Osteocyte (in vitro differentiated cells): ENCODE measurements around the gene SNTG2. TPM values are rescaled to one million over a fixed set of nuclear protein-coding genes. Genes with fewer than 3 reads are reported as not detected.

Source experiments
- DNase-seq: peaks from one replicate; pipeline ENCODE4 v3.0.0; 2021; ENCODE audit warnings: mixed read lengths; ENCODE audit not compliant: unreplicated experiment; ENCODE audit errors: extremely low spot score
- H3K27ac Mint-ChIP-seq: one replicate; pipeline ENCODE4 v1.8.0; 2021; ENCODE audit warnings: mild to moderate bottlenecking, mixed read lengths; ENCODE audit not compliant: unreplicated experiment
- H3K27me3 Mint-ChIP-seq: one replicate; pipeline ENCODE4 v1.8.0; 2021; ENCODE audit warnings: mixed read lengths; ENCODE audit not compliant: unreplicated experiment
- H3K36me3 Mint-ChIP-seq: one replicate; pipeline ENCODE4 v1.8.0; 2021; ENCODE audit warnings: mixed read lengths; ENCODE audit not compliant: unreplicated experiment
- H3K4me1 Mint-ChIP-seq: one replicate; pipeline ENCODE4 v1.8.0; 2021; ENCODE audit warnings: mixed read lengths; ENCODE audit not compliant: unreplicated experiment
- H3K4me3 Mint-ChIP-seq: one replicate; pipeline ENCODE4 v1.8.0; 2021; ENCODE audit warnings: mild to moderate bottlenecking, moderate library complexity, mixed read lengths; ENCODE audit not compliant: unreplicated experiment
- H3K9me3 Mint-ChIP-seq: one replicate; pipeline ENCODE4 v1.8.0; 2021; ENCODE audit warnings: mixed read lengths; ENCODE audit not compliant: unreplicated experiment
- CTCF ChIP-seq: fragments of 200-600 bp; sonication (generic); IDR thresholded peaks from 2 replicates; pipeline ENCODE4 v1.5.0; 2021; ENCODE audit warnings: antibody characterized with exemption, mild to moderate bottlenecking, moderate library complexity
- total RNA-seq: library from RNA; stranded (reverse); gene quantifications from 2 replicates; pipeline ENCODE4 v1.2.1, GENCODE V29; 2021

SNTG2 gene
- total RNA-seq, 1 donor from 2014 or later = not detected

- Mint-ChIP-seq H3K9me3 (no peaks in the 10 kb centered on the region), H3K4me1 (no peaks in the 10 kb centered on the region), H3K4me3 (no peak overlapping the region), H3K36me3 (no peaks in the 10 kb centered on the region), H3K27me3 (peaks cover 5% of the 10 kb centered on the region), H3K27ac (no peak overlapping the region)
- TF ChIP-seq CTCF = no peak
- DNase-seq = no peak
Measured at GRCh38 chr2:985317-985898, 34.8 kb downstream of the SNTG2 start.

DNA sequence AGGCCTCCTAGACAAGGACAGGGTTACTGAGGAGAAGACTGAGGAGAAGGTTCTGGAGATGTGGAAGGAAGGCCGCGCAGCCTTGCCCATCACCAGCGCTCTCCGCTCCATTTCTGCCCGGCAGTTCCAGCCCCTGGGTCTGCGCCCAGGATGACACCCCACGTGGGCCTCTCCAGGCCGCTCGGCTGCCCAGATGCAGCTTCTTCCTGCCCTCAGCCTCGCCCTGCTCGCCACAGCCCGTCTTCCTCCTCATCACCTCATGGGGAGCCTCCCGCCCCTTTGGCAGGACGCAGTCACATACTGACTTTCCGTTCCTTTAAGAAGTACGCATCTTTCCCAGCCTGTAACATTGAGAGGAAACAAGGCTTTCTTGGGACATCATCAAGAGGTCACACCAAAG, 37.1 kb downstream of the SNTG2 start:
- Mint-ChIP-seq H3K9me3 (no peaks in the 10 kb centered on the region), H3K27ac (no peak overlapping the region), H3K4me1 (no peaks in the 10 kb centered on the region), H3K27me3 (peaks cover 5% of the 10 kb centered on the region), H3K36me3 (no peaks in the 10 kb centered on the region), H3K4me3 (no peak overlapping the region)
- no peak for TF ChIP-seq CTCF
- DNase-seq = no peak

GRCh38 chr2:989781-990467, 39.3 kb downstream of the SNTG2 start:
- DNase-seq = no peak
- no peak for TF ChIP-seq CTCF
- H3K4me1 Mint-ChIP-seq = no peaks in the 10 kb centered on the region
- peaks cover 2% of the 10 kb centered on the region for H3K27me3 Mint-ChIP-seq
- H3K36me3 Mint-ChIP-seq = no peaks in the 10 kb centered on the region
- no peaks in the 10 kb centered on the region for H3K9me3 Mint-ChIP-seq
- H3K27ac Mint-ChIP-seq = no peak overlapping the region
- no peak overlapping the region for H3K4me3 Mint-ChIP-seq

DNA sequence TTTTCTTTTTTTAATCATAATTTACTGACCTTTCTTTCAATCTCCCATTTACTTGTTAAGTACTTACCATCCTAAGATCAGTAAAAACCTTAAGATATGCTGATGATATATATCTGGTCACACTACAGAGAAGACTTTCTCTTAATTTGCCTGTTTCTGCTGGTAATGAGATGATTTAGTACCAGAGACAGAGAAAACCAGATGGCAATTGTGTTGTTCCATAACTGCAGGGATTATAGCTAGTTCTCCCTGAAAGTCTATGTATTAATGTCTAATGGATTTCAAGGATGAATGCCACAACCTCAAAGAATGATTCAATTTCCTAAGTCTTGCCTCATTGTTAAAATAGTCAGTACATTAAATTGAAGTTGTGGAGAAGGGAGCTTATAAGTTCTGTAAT, 40.3 kb downstream of the SNTG2 start:
- Mint-ChIP-seq H3K9me3 (no peaks in the 10 kb centered on the region), H3K27me3 (peaks cover 6% of the 10 kb centered on the region), H3K4me3 (no peak overlapping the region), H3K4me1 (no peaks in the 10 kb centered on the region), H3K27ac (no peak overlapping the region), H3K36me3 (no peaks in the 10 kb centered on the region)
- no peak for DNase-seq
- no peak for TF ChIP-seq CTCF

- Mint-ChIP-seq H3K27ac (no peak overlapping the region), H3K4me3 (no peak overlapping the region), H3K36me3 (no peaks in the 10 kb centered on the region), H3K27me3 (peaks cover 12% of the 10 kb centered on the region), H3K4me1 (no peaks in the 10 kb centered on the region), H3K9me3 (no peaks in the 10 kb centered on the region)
- DNase-seq = no peak
- no peak for TF ChIP-seq CTCF
Measured at GRCh38 chr2:1002350-1002749, 51.7 kb downstream of the SNTG2 start.
